ENCODE data around the gene SMG1. TPM values are rescaled to one million over a fixed set of nuclear protein-coding genes. Genes with fewer than 3 reads are reported as not detected.
"Not testable (repeated sequence)": the region's sequence is repeated elsewhere in the genome, so short reads cannot be mapped to it uniquely, and the experiment has no call there.

SMG1 gene
- total RNA-seq: 30.8 TPM

DNA sequence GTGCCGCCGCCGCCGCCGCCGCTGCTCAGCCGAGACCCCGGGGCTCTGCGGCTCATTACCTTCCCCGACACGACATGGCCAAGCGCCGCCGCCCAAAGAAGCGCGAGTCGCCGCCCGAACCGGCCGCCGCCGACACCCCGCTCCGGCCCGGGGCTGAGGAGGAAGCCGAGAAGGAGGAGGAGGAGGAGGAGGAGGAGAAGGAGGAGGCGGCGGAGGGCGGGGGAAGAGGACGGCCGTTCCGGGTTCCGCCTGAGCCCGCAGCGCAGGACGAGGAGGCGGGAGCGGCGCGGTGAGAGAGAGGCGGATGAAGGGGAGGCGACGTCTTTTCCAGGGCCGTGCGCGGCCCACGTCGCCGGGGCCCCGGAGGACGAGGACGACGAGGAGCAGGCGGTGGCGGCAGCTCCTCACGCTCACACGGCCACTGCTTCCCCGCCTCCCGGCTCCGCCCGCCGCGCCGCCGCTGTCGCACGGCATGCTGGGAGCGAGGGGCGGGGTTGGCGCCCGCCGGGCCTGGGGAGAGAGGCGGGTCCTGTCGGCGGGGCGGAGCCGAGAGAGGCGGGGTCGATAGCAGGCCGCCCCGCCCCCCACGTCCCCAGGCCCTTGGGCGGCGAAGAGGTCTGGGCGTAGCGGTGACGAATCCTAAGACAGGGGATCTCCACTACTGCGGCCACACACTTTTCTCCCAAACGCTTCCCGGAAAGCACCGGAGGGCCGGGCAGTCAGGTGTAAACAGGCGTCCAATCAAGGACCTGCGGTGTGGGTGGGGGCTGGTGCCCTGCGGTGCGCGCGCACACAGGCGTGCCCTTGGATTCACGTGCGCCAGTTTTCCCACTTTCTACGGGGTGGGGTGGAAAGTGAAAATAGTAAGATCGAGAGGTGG is at the start of gene SMG1:
SMG1 (minus strand) TSS at position 423 of the 880 bp plus-strand sequence; CDS start at position 56, 367 bp downstream.
- peak; percentile 93 for DNase-seq (ENCODE audit: low spot score)
- peak; percentile 93 for ATAC-seq

DNA sequence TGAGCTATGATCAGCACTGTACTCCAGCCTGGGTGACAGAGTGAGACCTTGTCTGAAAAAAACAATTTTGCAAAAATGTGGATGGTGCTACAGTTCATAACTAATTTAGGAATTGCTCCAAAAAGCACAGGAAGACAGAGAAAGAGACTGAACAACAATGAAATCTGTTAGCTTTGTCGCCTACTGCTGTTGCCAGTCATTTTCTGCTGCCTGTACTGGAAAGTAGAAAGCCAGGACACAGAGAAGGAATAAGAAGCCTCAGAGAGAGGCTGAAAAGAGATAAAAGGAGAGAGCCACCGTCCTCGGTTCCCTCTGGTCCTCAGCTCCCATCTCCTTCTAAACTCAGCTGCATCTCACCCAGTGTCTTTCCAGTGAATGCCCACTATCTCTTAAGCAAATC is 48.9 kb upstream of the SMG1 start:
- DNase-seq (ENCODE audit: low spot score) (no peak), ATAC-seq (no peak)

DNA sequence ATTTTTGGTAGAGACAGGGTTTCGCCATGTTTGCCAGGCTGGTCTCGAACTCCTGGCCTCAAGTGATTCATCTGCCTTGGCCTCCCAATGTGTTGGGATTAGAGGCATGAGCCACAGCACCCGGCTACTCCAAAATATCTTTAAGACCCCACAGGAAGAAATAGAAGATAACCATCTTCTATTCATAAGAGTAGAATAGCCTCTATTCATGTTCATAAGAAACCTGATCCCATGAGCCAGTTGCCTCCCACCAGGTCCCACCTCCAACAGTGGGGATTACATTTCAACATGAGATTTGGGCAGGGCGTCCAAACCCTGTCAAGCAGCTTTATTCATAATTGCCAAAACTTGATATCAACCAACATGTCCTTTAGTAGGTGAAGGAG is 43.6 kb upstream of the SMG1 start:
- no peak for ATAC-seq
- no peak for DNase-seq (ENCODE audit: low spot score)

DNA sequence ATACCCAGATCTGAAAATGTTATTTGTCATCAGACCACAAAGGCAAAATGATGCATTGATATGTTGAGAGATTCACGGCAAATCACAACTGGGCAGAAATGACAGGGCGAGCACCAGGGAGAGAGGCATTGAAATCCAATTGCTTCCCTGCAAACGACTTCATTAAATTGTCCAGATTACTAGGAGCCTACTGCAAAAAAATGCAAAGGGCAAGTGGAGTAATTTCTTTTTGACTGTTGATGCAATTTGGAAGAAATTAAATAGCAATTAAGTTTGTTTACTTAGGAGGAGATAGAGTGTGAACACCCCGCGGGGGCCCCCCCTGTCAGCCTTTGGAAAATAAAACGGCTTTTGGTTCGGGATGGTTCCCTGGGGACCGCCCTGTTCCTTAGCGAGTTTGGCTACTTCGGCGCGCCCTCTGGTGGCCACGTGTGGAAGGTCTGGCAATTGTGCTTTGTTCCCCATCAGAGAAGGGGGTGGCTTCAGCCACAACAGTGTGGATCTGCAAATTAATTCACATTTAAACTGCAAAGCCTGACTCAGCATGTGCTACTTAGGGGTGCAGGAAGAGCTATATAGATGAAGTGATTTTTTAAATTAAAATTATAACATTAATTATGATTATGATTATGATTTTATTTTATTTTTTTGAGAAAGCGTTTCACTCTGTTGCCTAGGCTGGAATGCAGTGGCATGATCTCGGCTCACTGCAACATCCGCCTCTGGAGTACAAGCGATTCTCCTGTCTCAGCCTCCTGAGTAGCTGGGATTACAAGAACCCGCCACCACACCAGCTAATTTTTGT is 43.0 kb upstream of the SMG1 start:
- peak; percentile 83 for DNase-seq (ENCODE audit: low spot score)
- ATAC-seq: peak; percentile 100

DNA sequence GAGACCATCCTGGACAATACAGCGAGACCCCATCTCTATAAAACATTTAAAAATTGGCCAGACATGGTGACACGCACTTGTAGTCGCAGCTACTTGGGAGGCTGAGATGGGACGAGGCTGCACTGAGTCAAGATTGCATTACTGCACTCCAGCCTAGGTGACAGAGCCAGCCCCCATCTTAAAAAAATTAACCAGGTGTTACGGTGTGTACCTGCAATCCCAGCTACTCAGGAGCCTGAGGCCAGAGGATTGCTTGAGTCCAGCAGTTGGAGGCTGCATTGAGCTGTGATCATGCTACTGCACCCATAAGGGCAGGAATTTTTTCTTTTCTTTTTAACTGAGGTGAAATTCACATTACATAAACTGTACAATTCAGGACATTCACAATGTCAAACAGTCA is 40.6 kb upstream of the SMG1 start:
- ATAC-seq: no peak
- no peak for DNase-seq (ENCODE audit: low spot score)

DNA sequence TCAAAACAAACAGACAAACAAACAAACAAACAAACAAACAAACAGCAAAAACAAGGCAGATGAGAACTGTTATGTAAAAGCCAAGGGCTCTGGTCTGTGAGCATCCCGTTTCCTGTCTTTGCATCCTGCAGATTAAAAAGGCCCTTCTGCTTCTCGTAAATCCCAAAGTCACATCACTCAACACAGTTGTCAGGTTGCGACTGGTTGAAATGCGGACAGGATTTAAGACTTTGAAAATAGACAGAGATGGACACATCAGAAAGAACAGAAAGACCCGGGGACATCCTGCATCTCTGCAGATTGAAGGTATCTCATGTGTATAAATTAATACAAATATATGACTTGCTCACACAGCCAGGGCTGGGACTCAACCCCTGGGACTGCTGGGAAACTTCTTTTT is 39.3 kb upstream of the SMG1 start:
- ATAC-seq: no peak
- no peak for DNase-seq (ENCODE audit: low spot score)

DNA sequence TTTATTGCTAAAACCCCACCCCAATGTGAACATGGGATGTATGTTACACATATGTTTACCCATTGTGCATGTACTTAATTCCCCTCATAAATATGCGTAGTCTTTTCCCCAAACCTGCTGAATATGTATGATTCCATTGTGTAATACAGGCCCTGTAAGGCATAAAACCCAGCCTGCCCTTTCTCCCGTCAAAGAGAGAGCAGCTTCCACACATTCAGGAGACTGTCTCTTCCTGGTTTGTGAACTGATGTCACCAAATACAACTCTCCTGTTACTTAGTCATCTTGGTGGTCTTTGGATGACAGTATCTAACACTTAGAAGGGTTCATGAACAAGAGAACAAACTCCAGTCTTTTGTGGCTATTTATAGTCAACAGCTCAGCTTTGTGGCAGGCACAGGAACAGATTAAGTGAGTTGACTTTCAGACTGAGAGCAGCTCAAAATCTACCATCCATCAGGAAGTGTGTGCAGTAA is 32.9 kb upstream of the SMG1 start:
- ATAC-seq (no peak), DNase-seq (ENCODE audit: low spot score) (no peak)

DNA sequence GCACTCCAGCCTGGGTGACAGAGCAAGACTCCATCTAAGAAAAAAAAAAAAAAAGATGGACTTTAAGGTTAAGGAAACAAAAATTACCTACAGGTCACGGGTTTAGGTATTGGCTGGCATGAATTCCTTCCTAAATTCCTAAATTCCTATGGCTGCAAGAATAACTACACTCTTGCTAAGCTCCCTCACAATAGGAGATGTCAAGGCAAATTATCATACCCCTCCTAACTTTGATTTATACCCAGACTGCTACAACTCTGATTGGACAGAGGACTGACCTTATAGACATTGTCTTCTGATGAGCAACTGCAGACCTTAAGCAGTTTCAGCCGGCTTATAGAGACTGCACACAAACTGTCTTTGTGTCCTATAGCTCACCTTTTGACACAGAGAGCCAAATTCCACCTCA is 32.4 kb upstream of the SMG1 start:
- no peak for DNase-seq (ENCODE audit: low spot score)
- no peak for ATAC-seq

DNA sequence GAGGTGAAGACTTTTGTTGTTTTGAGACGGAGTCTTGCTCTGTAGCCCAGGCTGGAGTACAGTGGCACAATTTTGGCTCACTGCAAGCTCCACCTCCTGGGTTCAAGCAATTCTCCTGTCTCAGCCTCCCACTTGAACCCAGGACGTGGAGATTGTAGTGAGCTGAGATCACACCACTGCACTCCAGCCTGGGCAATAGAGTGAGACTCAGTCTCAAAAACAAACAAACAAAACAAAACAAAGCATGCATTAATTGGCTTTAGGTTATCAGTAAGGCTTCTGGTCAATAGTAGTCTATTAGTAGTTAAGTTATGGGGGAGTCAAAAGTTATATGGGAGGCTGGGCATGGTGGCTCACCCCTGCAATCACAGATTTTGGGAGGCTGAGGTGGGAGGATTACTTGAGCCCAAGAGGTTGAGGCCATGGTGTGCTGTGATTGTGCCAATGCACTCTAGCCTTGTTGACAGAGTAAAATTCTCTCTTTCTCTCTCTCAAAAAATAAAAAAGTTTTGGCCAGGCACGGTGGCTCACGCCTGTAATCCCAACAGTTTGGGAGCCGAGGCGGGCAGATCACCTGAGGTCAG is 30.5 kb upstream of the SMG1 start:
- ATAC-seq; DNase-seq (ENCODE audit: low spot score): not testable (repeated sequence)

DNA sequence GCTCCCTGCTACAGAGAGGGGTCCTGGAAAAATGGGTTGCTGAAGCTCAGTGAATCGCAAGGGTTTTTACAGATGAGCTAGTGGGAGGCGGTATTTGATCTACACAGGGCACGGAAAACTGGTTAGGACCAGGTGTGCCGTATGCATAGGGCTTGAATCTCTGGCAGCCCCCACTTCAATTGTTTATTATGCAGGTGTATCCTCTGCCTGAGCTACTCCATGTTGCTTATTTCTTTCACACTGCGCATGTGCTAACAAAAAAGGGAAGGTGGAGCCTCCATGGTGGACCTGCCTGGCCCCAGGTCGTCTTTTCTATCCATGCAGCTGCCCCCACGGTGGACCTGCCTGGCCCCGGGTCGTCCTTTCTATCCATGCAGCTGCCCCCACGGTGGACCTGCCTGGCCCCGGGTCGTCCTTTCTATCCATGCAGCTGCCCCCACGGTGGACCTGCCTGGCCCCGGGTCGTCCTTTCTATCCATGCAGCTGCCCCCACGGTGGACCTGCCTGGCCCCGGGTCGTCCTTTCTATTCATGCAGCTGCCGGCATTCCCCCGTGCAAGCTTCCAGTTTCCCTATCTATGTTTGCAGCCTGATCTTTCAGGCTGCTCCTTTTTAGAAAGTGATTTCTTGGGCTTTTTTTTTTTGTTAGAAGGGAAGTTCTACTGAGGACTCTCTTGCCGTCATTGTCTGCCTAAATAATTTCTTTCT is 29.8 kb upstream of the SMG1 start:
- ATAC-seq: peak; percentile 41
- not testable (repeated sequence) for DNase-seq (ENCODE audit: low spot score)

DNA sequence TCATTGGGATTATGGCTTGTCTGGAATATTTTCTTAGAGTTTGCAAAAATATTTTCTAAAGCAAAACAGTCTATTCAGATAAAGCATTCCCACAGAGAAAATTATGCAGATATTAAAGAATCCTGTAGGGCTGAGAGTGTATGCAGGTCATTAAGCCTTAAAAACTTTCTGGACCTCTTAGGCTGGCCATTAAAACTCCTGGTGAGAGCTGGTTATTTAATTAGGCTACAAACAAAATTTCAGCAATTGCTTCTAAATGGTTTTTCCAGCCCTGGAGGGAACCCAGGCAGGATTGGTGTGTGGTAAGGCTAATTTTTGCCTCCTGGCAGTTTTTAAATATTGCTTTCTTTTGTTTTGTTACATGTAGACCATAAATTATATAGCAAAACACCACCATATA is 27.3 kb upstream of the SMG1 start:
- DNase-seq (ENCODE audit: low spot score): no peak

DNA sequence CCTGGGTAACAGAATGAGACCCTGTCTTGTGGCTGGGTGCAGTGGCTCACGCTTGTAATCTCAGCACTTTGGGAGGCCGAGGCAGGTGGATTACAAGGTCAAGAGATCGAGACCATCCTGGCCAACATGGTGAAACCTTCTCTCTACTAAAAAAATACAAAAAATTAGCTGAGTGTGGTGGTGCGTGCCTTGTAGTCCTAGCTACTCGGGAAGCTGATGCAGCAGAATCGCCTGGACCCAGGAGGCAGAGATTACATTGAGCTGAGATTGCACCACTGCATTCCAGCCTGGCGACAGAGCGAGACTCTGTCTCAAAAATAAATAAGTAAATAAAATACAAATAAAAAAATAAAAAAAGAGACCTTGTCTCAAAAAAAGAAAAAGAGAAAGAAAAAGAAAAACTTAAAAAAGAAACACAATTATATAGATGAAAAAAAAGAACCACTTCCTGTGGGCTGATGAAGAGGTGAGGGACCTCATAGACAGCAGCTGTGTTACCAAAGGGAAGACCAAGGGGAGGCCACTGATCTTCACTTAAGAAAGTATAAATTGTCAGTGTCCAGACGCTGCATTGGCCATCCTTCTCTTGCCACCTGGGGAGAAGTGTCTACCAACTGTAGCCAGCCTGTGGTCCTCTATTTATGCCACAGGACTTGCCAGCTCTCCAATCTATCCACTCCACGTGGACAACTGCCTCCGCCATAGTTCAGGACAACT is 24.4 kb upstream of the SMG1 start:
- no peak for DNase-seq (ENCODE audit: low spot score)
- no peak for ATAC-seq

More for the DNA sequence above, 27.3 kb upstream of the SMG1 start:
- no peak for ATAC-seq

DNA sequence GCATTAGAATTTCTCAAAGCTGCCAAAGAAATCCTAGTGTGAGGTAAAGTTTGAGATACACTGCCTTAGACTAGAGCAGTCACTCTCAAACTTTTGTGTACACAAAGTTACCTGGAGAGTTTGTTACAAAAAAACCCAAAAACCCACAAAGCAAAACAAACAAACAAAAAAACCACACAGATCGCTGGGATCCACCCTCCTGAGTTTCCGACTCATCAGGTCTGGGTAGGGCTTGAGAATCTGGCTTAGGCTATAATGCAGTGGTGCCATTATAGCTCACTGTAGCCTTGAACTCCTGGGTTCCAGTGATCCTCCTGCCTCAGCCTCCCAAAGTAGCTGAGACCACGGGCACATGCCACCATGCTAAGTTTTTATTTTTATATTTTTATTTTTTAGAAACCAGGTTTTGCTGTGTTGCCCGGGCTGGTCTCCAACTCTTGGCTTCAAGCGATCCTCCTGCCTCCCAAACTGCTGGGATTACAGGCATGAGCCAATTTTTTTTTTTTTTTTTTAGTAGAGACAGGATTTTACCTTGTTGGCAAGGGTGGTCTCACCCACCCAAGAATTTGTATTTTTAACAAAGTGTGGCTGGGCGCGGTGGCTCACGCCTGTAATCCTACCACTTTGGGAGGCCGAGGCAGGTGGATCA is 22.3 kb upstream of the SMG1 start:
- no peak for ATAC-seq

DNA sequence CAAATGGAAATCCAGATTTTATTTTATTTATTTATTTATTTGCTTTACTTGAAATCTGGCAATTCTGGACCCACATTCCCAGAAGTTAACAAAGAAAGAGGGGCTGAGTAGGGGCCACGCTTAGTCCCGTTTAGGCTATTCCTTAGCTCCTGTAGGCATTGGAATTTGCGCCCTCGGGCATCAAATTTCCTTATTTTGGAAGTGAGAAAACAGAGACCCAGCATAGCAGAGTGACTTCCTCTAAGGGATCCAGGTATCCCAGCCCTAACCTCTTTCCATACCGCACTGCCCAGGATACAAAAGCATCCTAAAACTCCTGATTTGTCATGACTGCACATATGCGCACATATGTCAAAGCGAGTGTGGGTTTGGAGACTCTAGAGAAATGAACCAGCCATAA is 19.0 kb upstream of the SMG1 start:
- ATAC-seq: no peak
- no peak for DNase-seq (ENCODE audit: low spot score)

More for the DNA sequence above, 22.3 kb upstream of the SMG1 start:
- no peak for DNase-seq (ENCODE audit: low spot score)

DNA sequence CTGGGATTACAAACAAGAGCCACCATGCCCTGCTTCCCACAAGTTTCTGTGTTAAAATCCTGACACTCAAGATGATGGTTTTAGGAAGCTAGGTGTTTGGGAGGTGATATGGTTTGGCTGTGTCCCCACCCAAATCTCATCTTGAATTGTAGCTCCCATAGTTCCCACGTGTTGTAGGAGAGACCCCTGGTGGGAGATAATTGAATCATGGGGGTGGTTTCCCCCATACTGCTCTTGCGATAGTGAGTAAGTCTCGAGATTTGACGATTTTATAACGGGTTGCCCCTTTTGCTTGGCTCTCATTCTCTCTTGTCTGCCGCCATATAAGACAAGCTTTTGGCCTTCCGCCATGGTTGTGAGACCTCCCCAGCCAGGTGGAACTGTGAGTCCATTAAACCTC is 17.2 kb upstream of the SMG1 start:
- ATAC-seq (no peak), DNase-seq (ENCODE audit: low spot score) (no peak)

DNA sequence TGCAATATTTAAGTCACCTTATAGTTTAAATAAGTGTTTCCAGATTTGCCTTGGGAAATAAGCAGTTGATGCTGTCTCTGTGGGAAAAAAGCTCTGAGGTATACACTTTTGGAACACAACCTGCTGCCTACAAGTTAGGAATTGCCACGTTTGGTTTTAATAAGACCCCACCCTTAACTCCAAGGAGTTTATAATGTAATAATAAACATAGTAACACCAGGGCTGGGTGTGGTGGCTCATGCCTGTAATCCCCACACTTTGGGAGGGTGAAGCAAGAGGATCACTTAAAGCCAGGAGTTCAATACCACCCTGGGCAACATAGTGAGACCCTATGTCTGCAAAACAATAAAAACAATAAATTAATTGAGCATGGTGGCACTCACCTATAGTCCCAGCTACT is 15.9 kb upstream of the SMG1 start:
- no peak for ATAC-seq
- DNase-seq (ENCODE audit: low spot score): no peak

DNA sequence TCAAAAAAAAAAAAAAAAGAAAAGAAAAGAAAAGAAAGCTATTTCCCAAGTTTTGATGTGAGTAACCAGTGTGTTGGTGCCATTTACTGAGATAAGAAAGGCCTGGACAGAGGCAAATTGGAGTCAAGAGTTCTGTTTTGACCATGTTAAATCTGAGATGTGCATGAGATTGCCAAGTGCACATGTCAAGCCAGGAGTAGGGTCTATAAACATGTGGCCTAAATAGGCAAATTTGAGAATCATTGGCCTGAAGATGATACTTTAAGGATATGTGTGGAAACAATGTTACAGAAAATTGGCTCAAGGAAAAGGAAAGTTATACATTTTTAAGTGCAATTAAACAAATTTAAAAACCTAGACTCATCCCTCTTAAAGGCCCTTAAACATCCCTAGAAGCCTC is 15.3 kb upstream of the SMG1 start:
- DNase-seq (ENCODE audit: low spot score) (no peak), ATAC-seq (no peak)

DNA sequence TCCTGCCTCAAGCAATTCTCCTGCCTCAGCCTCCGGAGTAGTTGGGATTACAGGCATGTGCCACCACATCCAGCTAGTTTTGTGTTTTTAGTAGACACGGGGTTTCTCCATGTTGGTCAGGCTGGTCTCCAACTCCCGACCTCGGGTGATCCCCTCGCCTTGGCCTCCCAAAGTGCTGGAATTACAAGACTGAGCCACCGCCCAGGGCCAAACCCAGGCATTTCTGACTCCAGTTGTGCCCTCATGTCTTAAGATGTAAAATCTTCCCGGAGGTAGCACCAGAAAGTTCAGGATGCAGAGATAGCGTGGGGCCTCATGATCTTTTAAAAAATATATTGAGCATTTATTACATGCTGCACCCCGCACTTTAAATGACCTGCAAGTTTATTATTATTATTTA is 12.8 kb upstream of the SMG1 start:
- ATAC-seq: no peak
- no peak for DNase-seq (ENCODE audit: low spot score)

DNA sequence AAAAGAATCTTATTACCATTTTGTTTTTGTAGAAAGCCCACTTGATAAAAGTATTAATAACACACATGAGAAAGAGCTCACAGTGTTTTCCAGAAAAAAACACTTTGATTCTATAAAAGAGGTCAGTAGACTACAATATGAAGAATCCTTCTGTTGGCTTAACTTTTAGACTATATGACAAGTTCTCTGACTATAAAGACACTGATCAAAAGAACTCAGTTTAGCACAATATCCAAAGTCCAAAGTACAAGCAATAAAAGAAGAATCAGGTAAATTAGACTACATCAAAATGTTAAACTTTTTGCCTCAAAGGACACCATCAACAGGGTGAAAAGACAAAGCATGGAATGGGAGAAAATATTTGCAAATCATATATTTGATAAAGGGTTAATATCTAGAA is 11.2 kb upstream of the SMG1 start:
- ATAC-seq (no peak), DNase-seq (ENCODE audit: low spot score) (no peak)
